ENCODE measurements around the gene MTREX.

The MTREX gene

DNA sequence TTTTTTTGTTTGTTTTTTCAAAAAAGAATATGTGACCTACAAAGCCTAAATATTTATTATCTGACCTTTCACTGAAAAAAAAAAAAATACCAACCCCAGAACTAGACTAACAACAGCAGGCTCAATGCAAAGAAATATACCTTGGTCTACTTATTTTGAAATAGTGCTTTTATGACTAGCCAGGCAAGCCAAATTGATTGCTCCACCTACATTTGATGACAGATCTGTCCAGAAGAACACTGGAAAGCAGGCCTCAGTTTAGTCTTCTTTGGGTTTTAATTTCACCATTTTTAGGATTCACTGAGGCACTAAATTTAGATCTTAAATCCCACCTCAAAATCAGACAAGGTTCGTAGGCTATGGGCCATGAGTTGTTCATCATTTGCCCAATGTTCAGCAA is 129.7 kb downstream of the MTREX start:
- DNase-seq, result no peak

DNA sequence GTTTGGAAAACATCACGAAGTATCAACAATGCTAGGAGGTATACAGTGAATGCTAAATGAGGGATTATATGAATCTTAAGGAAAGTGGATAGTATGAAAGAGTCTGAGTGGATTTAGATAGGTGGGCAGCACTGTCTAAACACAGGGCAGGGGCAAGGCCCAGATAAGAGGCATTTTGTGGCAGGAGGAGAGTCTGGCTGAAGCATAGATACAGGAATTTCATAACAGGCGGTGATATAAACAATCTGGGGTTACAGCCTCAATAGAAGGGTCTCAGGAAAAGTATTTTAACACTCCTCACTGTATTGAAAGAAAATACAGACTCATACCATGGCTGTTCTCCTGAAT is 130.0 kb downstream of the MTREX start:
- no peak for DNase-seq

- no peak for DNase-seq
These were observed 131.2 kb downstream of the MTREX start for GRCh38 chr5:55438998-55439397.

- no peak for DNase-seq
These were observed 132.4 kb downstream of the MTREX start for GRCh38 chr5:55440188-55440646.

- no peak for DNase-seq
These were observed 133.4 kb downstream of the MTREX start for GRCh38 chr5:55441107-55441771.

- DNase-seq, result no peak
These were observed 134.2 kb downstream of the MTREX start for GRCh38 chr5:55441954-55442353.

GRCh38 chr5:55445791-55446190 is 138.0 kb downstream of the MTREX start:
- DNase-seq, result no peak

DNA sequence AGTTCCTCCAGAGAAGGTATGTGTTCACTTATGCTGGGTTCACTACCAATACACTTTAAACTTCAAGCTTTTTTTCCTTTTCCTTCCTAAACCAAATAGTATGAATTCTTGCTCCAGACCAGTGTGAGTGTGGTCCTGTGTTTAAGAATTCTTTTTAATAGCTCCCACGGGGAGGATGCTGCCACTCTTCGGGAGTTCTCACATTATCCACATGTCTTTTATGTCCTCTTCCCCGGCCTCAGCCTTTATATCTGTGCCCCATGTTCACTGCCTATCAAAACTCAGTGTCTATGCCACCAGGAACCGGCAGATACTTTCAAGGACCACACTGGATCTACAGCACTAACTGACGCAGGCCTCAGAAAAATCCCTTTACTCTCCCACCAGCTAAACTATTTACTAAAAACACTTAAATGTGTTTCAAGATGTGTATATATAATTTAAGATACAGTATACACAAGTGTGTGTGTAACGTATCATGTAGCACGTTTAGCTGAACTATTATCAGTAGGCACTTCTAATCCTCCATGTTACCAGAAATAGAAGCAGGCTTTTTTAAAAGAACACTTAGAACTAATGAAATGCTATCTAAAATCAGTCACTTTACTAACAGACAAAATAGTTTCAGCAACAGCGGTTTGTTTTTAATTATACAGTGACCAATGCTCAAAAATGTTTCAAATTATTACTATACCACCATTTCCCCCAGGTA is 139.0 kb downstream of the MTREX start:
- DNase-seq, result no peak

DNA sequence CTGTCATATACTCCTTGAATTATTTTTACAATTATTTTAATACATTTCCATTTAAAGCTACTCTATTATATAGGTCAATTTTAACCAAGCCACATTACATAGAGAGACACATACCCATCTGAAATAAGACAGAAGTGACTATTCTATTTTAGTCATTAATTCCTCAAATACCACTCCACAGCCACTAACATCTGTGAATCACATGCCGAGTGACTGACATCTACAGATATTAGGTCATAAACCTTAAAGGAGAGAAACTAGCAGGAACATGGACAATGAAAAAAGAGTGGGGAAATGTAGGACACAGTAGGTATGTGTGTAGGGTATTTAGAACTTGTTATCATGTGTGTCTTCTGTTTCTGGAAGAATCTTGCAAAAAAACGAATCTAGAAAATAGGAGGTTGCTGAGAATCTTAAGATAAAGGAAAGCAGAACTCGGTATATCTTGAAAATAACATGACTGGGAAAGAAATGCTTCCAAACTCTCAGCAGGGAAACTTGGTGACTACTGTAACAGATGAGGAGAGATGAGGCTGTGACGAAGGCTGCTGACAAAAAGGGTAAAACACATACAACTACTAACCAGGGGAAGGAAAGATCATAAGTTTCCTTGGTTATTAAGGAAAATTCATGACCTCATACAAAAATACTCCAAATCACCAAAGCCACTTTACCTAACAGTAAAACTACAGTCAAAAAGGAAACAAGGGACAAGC is 142.4 kb downstream of the MTREX start:
- no peak for DNase-seq

GRCh38 chr5:55451976-55452375 is 144.2 kb downstream of the MTREX start:
- no peak for DNase-seq

DNA sequence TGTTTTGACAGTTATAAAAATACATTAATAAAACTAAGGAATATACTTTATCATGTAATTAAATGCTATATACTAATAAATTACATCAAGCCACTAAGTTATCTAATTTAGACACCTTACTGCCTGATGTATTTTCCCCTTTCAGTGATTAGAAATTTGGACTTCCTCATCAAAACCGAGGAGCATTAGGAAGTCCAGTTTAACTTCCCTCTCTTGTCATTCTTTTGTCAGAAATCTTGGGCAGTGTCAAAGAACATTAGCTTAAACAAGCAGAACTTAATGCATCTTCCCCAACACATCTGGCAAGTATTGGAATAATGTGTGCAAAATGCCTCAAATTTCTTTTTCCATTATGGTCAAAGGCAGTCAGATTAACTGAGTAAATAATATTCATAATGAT is 145.4 kb downstream of the MTREX start:
- DNase-seq, result no peak

DNA sequence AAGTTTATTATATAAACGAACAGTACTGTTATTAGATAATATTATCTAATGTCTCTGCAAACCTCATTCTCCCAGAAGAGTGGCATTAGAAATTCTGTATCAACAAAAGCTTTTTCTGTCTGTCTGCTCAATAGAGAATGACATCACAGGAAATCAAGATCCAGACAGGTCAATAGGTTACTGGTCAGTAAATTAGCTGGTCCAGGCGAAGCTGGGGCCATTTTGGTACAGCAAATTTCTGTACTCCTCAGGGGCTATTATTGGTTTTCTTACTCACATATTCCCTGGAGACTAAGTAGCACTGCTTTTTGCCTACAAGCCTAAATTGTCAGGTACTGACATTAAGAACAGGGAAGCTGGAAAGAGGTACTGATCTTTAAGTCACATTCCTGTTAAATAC is 146.5 kb downstream of the MTREX start:
- DNase-seq, result no peak

DNA sequence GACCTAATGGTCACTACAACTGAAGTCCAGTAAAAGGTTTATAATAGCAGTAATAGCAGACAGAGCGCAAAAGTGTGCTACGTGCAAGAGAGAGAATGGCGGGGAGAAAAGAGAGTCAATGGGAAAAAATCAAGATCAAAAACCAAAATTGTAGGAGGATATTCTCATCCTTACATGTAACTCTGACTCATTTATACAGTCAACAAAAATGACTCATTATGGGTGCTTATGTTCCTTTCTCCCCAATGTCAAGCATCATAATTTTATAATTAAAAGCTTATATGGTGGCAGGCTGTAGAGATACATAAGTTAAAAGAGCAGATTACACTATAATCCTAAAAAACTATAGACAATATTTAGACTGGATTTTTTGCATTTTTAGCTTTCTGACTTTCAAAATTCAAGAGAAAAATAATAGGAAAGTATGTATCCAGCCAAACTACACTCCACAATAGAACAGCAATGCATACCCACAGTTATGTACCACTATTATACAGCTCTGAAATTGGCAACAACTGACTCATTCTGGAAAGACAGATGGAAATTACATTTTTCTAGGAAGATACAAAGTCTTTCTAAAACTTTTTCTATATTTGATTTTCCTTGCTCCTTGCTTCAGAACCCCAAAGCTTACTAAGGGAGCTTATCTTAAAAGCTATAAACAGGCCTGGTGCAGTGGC is 148.6 kb downstream of the MTREX start:
- DNase-seq, result no peak

DNA sequence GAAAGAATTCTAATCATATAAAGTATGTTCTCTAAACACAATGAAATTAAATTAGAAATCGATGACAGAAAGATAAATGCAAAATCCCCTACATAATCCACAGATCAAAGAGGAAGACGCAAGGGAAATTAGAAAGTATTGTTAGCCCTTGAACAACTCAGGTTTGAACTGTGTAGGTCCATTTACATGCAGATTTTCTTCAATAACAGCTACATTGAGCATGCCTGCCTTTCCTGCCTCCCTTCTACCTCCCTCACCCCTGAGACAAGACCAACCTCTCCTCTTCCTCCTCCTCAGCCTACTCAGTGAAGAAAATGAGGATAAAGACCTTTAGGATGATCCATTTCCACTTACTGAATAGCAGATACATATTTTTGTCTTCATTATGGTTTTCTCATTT is 151.8 kb downstream of the MTREX start:
- DNase-seq, result no peak

DNA sequence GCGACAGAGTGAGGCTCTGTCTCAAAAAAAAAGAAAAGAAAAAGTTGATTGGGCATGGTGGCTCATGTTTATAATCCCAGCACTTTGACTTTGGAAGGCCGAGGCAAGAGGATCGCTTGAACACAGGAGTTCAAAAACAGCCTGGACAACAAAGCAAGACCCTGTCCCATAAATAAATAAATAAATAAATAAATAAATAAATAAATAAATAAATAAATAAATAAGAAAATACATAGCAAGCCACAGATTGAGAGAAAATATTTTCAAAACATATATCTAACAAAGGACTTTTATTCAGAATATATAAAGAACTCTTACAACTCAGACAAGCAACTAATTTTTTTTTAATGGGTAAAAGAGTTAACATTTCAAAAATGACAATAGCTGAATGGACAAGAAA is 155.8 kb downstream of the MTREX start:
- DNase-seq, result no peak

GRCh38 chr5:55467862-55468551 is 160.2 kb downstream of the MTREX start:
- DNase-seq, result no peak

- DNase-seq, result no peak
These were observed 162.1 kb downstream of the MTREX start for GRCh38 chr5:55469839-55470238.

GRCh38 chr5:55470282-55470681 is 162.5 kb downstream of the MTREX start:
- no peak for DNase-seq

DNA sequence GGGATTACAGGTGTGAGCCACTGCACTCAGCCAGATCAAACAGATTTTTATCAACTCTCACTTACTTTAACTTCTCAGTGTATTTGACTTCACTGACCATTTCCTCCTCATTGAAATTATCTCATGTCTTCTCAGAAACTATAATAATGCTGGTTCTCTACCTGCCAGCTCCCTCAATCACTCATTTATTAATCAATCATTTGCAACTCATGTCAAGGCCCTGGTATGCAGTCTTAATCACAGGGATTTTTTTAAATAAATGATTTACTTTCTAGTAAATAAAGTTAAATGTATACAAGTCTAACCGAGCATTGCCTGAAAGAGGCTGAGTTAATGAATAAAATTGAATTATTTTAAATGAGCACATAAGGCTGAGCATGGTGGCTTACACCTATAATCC is 163.7 kb downstream of the MTREX start:
- no peak for DNase-seq

DNA sequence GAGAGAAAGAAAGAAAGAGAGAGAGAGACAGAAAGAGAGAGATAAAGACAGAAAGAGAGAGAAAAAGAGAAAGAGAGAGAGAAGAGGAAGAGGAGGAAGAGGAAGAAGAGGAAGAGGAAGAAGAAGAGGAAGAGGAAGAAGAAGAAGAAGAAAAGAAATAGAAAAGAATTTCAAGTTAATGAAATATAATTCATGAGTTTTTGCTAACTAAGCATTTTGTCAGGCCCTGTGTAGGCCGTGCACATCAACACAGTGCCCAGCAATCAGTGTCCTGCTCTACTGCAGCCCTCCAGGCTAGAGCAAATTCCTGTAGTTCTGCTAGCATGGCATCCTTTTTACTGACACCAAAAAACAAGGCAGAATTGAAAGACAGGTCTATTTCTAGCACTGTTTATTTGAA is 164.9 kb downstream of the MTREX start:
- DNase-seq, result no peak

Data from stimulated activated CD8-positive, alpha-beta memory T cell treated with anti-CD3 and anti-CD28 coated beads, Interleukin-4, amount 100 ng/mL, for 48 hours (primary cell).